Measurements from ENCODE around the gene EVL.

DNA sequence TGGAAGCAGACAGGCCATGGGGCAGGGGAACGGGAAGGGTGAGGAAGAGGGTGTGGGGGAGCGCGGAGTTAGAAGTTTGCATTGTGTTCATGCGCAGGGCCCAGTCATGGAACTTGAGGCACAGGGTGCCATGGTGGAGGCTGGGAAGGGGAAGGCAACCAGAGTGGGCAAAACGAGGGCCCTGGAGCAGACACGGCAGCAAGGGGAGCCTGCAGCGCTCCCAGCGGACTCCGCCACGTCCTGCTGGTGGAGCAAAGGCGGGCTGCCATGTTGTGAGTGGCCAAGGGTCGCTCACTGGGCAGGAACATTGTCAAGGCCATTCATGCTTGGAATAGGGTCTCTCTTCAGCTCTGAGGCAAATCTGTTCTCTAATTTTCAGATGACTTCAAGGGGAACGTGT, 73.7 kb downstream of the EVL start:
- TF ChIP-seq POLR2AphosphoS5 (IDR thresholded peaks at IDR 0.05; ENCODE audit: low read depth): no peak
- TF ChIP-seq, protein P1, sequence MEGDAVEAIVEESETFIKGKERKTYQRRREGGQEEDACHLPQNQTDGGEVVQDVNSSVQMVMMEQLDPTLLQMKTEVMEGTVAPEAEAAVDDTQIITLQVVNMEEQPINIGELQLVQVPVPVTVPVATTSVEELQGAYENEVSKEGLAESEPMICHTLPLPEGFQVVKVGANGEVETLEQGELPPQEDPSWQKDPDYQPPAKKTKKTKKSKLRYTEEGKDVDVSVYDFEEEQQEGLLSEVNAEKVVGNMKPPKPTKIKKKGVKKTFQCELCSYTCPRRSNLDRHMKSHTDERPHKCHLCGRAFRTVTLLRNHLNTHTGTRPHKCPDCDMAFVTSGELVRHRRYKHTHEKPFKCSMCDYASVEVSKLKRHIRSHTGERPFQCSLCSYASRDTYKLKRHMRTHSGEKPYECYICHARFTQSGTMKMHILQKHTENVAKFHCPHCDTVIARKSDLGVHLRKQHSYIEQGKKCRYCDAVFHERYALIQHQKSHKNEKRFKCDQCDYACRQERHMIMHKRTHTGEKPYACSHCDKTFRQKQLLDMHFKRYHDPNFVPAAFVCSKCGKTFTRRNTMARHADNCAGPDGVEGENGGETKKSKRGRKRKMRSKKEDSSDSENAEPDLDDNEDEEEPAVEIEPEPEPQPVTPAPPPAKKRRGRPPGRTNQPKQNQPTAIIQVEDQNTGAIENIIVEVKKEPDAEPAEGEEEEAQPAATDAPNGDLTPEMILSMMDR (IDR thresholded peaks at IDR 0.05; ENCODE audit: insufficient read depth, low read length): no peak

Measured in HL-60 (cell line).